Fibroblast of pulmonary artery (primary cell): ENCODE measurements around the gene USP13.

Source experiments
- DNase-seq: peaks from one replicate; pipeline ENCODE4 v3.0.0-alpha.2; 2010; ENCODE audit warnings: low read depth
- H3K4me3 ChIP-seq: replicated peaks from 2 replicates; pipeline ENCODE4 v1.5.1; 2011; ENCODE audit warnings: low read depth, mild to moderate bottlenecking, control low read depth, low read length, moderate library complexity
- CTCF ChIP-seq: IDR thresholded peaks from 2 replicates; pipeline ENCODE4 v1.5.1; 2011; ENCODE audit warnings: mild to moderate bottlenecking, control low read depth, low read length, inconsistent platforms; ENCODE audit errors: missing control alignments

The USP13 gene

GRCh38 chr3:179652447-179653095 lies at the start of gene USP13:
TSS of gene USP13 (plus strand) at chr3:179653040. CDS start at chr3:179653226, 186 bp downstream.
- peak; percentile 86 for DNase-seq
- TF ChIP-seq CTCF = no peak
- H3K4me3 ChIP-seq = peak within 1 kb of the TSS; percentile 79

- no peak for TF ChIP-seq CTCF
- H3K4me3 ChIP-seq = peak overlapping the region; percentile 100
- no peak for DNase-seq
Observed at GRCh38 chr3:179603321-179603720, 49.5 kb upstream of the USP13 start.

- H3K4me3 ChIP-seq = peak overlapping the region; percentile 100
- DNase-seq = no peak
- TF ChIP-seq CTCF = no peak
Observed at GRCh38 chr3:179603831-179604230, 49.0 kb upstream of the USP13 start.

GRCh38 chr3:179604321-179605078 lies 48.3 kb upstream of the USP13 start, which contains the start of the genes MRPL47 and NDUFB5:
TSS of gene MRPL47 (minus strand) at chr3:179604638. CDS start at chr3:179604624, 14 bp downstream.
TSS of gene NDUFB5 (plus strand) at chr3:179604794. CDS start at chr3:179604816, 22 bp downstream.
- TF ChIP-seq CTCF = no peak
- peak within 1 kb of the TSS; percentile 100 for H3K4me3 ChIP-seq
- DNase-seq = peak; percentile 98

- H3K4me3 ChIP-seq = no peak overlapping the region
- TF ChIP-seq CTCF = no peak
- no peak for DNase-seq
Observed at GRCh38 chr3:179606534-179607085, 46.2 kb upstream of the USP13 start.

- TF ChIP-seq CTCF = no peak
- H3K4me3 ChIP-seq = no peak overlapping the region
- DNase-seq = no peak
Observed at GRCh38 chr3:179608931-179609720, 43.7 kb upstream of the USP13 start.
